Pons (tissue), 1 donor: ENCODE data around the gene NTNG1.
A peak's percentile ranks its signal among the peaks of the same experiment; 100 is the strongest.

Experiments
- DNase-seq: peaks from one replicate; pipeline ENCODE4 v3.0.0-alpha.2; 2016; ENCODE audit warnings: low spot score

NTNG1 gene

DNA sequence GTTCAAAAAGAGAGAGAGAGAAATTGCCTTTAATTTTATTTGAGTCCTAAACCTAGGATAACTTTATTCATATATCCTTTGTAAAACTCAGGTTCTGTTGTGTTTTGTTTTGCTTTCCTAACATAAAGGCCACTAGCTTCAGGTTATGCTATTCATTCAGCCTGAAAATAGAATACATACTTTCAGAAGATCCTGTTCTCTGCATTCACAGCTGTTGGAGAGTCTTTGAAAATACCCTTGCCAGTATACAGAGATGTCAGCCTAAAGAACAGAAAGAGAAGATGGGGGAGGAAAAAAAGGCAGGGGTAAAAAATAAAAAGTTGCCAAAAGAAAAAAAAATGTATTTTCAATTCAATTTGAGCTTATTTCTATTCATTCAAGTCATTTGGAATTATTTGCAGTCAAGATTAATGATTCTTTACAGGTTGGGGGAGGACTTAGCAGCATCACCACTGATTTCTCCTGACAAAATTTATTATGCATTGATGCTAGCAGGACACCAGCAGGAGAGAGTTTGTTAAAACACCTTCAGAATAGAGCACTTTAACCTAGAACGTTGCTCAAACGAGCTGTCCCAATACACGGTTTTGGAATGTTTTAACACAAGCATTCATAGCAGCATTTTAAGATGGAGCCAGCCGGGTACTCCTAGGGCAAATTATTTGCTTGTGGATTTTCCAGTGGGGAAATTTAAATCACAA, 318.5 kb downstream of the NTNG1 start:
- DNase-seq = no peak

DNA sequence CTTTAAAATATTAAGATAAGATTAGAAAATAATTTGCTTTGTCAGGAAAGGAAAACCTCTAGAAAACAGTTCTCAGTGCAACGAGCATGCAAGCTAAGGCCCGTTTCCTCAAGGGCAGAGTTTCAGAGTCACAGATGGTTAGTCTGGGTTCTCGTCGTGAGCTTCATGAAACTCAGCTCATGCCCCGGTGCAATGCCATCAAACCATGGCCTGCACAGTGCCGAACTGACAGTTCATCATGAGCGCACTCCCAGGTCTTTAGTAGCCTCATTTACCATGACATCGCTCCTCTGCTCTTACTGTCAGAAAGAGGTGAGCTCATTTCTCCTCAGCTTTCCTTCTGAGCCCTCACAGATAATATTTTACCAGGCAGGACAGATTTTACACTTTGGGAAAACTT, 319.2 kb downstream of the NTNG1 start:
- no peak for DNase-seq

DNA sequence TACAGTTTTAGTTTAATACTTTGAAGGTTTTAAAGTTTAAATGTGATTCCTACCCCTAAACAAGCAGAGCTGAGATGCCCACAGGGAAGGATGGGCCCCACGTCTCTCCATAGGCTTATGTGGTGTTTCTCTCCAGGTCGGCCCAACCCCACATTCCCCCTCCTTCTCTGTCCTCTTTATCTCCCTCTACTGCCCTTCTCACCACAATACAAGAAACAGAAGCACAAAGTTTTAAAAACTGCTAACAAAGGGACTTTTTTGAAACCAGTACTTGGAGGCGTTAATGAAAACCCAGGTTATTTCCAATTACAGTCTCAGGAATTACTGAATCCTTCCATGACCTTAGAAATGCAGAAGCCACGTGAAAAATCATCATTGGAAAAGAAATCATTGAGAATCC, 324.0 kb downstream of the NTNG1 start:
- DNase-seq = no peak

DNA sequence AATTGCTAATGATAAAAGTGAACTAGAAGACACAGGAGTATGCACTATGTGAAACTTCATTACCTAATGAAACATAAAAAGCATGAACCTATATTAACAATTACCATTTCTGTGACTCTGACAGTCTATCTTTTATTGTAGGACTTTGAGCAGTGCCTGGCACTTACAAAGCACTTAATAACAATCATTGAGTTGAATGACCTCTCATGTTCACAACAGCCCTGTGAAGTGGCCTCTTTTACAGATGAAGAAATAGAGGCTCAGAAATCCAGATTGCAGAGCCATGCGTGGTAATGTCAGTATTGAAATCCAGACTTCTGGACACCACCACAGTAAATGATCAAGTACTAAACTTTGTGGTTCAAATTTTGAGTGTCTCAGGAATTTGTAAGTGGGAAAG, 326.4 kb downstream of the NTNG1 start:
- DNase-seq = no peak

DNA sequence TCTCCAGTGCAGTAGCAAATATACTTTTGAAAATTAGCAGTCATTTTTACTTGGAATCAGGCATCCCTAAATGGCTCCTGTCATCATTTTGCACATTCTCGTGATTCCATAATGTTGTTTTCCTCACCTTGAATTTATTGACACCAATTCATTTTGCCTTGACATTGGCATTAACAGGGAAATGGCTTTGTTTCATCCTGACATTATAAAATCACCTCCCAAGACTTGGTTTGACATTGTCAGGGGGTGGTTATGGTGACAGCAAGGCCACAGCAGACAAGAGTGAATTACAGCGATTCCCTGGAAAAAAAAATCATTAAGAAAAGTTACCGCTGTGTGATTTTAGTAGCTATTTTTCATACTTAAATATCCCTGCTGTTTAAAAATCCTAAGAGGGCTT, 327.0 kb downstream of the NTNG1 start:
- no peak for DNase-seq

DNA sequence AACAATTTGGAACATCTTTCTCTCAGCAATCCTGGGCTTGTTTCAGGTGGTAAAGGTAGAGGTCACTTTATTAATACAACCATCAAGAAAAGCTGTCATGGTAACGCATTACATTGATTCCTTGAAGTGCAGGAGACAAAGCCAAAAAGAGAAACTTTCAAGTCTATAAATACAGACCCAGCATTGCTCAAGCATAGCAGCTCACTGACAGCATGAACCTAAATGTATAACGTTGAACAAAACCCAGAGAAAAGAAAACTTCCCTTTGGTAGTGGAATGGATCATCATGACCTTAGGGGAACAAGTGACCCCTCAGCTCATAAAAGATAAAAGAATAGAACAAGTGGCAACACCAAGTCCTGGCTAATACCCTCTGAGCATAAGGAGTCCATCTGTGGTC, 332.2 kb downstream of the NTNG1 start:
- no peak for DNase-seq

DNA sequence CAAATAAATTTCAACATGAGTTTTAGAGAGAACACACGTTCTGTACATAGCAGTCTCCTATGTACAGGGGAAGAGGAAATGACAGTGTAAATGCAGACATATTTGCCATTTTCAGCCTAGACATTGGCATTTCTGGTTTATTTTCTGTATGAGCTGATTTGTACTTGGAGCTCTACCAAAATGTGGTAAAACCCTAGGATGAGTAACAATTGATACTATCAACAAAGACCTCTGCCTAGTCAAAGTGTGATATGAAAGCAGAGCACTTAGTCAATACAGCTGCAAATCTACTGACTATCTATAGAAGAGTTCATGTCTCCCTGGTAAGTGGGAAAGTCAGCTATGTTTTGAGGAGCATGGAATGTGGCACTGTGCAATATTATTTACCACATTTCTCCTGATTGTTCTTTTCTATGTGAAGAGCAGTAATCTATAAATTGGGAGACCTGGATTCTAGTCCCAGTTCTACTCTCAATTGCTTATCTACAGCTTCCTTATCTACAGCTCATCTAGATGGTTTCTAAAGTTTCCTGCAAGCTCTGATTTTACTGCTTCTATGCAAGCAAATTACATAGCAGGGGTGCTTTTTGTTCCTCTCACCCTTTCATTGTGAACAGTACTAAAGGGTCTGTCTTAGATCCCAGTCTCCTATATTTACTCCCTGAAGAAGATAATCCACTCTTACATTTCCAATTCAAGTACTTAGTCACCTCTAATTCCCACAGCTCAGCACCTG, 334.2 kb downstream of the NTNG1 start:
- DNase-seq = no peak

DNA sequence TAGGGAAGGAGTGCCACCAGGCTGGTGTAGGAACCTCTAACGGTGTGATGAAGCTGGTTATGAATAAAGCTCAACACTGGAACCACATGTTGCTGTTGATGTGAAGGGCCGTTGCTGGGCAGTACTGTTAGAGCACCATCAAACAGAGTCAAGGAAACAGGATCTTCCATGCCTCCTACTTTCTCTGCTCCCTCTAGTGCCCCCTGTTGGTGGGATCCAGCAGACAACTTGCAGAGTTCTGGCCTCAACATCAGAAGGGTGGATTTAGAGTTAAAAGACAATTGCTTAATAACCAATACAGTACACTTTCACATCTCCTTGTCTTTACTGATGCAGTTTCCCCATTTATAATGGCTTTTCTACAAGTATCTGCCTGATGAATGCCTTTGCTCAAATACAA, 336.4 kb downstream of the NTNG1 start:
- DNase-seq = no peak

DNA sequence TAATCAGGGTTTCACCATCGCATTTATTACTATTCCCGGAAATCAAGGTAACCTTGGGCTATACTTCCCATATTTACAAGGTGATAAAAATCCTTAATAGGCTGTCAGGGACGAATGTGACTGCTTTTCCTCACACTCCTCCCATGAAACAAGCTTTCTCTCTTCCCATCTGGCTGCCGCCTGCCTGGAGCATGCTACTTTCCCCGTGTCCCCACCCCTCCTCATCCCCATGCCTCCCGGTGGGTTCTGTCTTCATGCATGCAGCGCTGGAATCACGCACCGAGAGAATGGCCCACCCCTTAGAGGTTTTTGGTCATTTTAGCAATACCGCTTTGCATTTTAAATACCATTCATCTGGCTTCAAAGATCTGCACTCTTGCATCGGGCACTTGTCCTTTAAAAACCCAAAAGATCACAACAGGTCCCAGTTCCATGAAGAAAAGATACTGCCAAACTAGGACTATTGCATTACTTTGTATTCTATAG, 339.1 kb downstream of the NTNG1 start:
- no peak for DNase-seq

DNA sequence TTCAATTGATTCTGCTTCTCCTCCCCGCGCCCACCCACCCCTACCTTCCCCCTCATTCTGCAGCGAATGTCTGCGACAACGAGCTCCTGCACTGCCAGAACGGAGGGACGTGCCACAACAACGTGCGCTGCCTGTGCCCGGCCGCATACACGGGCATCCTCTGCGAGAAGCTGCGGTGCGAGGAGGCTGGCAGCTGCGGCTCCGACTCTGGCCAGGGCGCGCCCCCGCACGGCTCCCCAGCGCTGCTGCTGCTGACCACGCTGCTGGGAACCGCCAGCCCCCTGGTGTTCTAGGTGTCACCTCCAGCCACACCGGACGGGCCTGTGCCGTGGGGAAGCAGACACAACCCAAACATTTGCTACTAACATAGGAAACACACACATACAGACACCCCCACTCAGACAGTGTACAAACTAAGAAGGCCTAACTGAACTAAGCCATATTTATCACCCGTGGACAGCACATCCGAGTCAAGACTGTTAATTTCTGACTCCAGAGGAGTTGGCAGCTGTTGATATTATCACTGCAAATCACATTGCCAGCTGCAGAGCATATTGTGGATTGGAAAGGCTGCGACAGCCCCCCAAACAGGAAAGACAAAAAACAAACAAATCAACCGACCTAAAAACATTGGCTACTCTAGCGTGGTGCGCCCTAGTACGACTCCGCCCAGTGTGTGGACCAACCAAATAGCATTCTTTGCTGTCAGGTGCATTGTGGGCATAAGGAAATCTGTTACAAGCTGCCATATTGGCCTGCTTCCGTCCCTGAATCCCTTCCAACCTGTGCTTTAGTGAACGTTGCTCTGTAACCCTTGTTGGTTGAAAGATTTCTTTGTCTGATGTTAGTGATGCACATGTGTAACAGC, 339.9 kb downstream of the NTNG1 start:
- DNase-seq = peak; percentile 10

DNA sequence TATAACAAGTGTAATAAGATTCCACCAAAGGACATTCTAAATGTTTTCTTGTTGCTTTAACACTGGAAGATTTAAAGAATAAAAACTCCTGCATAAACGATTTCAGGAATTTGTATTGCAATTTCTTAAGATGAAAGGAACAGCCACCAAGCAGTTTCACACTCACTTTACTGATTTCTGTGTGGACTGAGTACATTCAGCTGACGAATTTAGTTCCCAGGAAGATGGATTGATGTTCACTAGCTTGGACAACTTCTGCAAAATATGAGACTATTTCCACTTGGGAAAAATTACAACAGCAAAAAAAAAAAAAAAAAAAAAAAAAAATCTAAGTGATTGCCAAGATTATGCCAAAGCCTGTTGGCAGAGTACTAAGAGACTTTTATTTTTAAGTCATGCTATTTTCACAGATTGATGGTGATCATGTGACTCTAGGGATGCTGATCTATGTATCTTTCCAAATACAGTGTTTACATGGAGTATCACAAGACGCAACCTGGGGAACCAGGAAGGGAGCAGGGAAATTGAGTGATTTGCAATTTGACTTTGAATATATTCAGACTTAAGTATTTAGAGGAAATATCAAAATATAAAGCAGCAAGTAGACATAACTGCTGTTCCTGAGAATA, 341.0 kb downstream of the NTNG1 start:
- DNase-seq = no peak

DNA sequence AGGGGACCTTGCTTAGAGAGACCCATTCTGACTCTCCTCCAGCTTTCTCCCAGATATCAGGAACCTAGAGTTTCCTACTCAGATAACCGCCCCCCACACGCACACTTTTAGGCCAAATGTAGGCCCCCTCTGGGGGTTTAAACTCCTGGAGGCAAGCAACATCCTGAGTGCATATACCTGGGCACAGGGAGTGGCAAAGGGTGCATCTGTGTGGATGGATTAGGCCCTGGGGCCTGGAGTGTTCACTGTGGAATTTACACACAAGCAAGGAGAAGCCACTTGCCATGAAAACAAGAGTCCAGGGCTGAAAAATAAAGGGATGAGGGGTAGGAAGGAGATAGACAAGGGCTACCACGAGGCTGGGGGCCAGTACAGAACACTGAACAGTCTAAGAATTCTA, 343.1 kb downstream of the NTNG1 start:
- DNase-seq = no peak

DNA sequence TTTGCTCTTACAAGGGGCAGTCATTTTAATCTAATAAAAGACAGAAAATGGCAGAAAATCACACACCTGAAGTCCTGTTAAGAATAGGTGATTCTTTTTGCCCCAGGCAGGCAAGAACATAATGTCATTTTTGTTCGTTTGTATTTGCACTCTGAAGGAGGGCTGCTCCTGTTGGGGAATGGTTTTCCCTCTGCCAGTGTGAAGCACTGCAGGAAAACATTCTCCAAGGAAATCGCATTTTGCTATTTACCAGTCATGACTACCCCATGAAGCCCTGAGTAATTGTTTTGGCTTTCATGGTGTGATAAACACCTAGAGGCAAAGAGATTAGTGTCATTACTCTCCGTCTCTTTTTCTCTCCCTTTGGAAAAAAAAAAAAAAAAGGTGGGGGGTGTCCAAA, 345.5 kb downstream of the NTNG1 start:
- no peak for DNase-seq

DNA sequence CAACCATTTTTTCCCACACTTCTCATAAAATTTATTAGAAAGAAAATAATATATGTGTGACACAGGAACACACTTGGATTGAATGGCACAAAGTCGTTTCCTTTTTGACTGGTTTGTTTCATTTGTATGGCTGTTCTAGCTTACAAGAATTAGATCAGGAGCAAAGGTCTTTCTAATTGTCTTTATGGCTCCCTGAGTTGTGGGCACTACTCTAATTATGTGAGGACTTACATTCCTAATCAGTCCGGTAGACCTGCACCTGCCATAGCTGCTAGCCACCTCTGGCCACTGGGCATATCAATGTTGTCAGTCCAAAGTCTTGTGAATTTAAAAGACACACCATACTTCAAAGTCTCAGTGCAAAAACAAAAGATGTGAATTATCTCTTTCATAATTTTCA, 346.7 kb downstream of the NTNG1 start:
- DNase-seq = no peak

DNA sequence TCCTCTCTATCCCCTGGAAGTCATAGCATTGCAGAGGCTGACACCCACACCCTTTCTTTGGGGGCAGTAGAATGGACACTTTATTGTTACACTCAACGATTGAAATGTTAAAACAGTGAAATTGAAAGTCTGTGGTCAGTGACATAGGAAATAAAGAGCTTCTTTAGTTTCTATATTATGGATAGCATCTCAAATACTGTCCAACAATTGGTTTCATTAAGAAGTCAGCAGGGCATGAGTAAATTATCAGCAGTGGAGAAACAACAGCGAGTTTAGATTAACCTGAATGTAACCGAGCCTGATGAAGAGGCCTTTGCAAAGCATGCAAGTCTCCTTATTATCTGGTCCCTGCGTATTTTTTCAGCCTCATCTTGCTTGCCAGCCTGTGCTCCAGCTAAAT, 350.7 kb downstream of the NTNG1 start:
- no peak for DNase-seq

DNA sequence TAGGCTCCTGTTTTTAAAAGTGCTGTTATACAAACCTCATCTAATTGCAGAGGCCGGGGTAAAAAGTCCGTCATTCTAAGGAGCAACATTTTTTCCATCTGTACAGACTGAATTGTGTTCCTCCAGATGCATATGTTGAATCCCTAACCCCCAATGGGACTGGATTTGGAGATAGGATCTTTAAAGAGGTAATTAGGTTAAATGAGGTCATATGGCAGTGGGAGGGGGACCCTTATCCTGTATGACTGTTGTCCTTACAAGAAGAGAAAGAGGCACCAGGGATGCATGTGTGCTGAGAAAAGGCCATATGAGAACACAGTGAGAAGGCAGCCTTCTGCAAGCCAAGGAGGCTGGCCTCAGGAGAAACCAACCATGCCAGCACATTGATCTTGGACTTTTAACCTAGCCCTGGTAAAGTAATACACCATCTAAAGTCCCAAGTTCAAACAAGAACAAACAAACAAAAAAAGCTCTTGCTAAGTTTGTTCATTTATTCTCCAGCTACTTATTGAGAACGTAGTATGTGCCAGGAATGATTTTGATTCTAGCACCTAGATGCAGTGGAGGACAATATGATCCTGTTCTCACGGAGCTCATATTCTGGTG, 352.4 kb downstream of the NTNG1 start:
- DNase-seq = no peak

DNA sequence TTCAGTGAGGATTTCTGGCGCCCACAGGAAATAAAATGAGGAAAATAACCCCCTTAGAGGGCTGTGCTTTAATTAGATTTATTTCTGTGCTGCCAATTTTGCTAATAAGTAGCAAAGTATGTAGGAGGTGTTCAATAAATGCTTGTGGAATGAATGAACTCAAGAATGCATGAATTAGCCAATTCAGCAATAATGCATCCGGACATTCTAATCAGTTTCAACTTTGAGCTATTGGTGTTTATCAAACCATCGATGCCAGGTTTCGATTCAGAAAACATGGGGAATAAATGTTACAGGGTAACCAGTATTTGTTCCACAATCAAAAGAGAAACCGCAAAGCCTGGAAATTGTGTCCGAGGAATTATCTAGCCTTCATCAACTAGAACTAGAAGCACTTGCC, 353.2 kb downstream of the NTNG1 start:
- no peak for DNase-seq

DNA sequence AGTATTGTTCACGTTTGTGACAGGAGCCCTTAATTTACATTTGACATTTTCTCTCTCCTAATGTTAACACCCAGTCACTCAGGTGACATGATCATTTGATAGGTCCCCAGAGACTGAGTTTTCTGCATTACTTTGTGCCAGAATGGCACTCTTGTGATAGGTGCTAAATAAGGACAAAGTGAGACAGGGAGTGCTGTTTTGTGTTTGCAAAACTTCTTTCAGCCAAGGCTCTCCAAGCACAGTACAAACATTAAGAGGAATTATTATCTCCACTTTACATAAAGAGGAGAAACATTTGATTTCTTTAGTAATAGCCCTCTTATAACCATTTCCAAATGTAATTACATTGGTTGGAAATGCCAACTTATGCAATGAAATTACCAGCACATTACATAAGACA, 355.2 kb downstream of the NTNG1 start:
- no peak for DNase-seq

DNA sequence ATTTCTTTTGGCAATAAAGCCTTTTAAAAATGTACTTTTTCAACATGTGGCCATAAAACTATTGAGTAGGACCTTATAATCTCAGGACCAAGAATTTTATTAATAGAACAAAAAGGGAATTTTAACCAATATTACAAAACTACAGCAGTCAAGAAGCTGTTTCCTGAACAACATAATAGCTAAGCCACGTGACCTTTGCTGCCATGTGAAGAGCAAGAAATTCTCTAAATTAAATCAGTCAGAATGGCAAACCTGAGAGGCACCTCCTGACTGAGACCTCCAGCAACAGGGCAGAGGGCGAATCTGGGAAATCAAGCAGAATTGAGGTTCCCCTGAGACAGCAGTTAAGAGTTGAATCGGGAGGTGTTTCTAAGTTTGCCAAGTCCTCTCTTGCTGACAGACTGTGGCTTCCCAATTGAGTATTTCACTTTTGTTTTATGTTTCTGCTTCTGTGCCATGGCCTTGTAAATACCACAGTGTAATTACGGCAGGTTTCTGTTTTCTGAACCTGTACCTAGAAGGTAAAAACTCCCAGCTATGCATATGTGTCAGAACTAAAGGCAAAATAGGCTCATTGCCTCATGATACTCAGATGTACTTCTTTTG, 358.4 kb downstream of the NTNG1 start:
- DNase-seq = no peak

DNA sequence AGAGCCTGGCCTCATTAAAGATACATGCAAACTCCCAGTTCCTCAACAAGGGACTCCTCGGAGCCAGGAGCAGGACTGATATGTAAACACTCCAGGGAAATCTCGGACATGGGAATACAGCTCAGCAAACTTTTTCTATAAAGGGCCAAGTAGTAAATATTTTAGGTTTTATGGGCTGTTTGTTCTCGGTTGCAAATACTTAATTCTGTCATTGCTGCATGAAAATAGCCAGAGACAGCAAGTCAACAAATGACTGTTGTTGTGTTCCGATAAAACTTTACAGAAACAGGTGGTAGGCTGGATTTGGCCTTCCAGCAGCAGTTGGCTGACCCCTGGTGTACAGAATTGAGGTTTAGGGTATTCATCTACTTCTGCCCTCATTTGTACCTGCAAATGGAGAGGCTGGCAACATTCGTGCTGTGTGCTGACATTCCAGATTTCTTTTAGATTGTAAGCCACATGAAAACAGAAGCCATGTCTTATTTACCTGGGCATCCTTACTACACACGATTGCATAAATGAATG, 360.3 kb downstream of the NTNG1 start:
- no peak for DNase-seq

DNA sequence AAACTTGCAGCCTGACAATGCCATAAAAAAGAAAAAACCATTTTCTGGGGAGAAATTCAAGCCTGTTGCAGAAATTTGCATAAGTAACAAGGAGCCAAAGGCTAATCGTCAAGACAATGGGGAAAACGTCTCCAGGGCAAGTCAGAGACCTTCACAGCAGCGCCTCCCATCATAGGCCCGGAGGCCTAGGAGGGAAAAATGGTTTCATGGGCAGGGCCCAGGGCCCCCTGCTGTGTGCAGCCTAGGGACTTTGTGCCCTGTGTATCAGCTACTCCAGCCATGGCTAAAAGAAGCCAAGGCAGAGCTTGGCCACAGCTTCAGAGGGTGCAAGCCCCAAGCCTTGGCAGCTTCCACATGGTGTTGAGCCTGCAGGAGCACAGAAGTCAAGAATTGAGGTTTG, 369.5 kb downstream of the NTNG1 start:
- DNase-seq = no peak
